Measurements from ENCODE around the gene CHST11.

CHST11 gene

DNA sequence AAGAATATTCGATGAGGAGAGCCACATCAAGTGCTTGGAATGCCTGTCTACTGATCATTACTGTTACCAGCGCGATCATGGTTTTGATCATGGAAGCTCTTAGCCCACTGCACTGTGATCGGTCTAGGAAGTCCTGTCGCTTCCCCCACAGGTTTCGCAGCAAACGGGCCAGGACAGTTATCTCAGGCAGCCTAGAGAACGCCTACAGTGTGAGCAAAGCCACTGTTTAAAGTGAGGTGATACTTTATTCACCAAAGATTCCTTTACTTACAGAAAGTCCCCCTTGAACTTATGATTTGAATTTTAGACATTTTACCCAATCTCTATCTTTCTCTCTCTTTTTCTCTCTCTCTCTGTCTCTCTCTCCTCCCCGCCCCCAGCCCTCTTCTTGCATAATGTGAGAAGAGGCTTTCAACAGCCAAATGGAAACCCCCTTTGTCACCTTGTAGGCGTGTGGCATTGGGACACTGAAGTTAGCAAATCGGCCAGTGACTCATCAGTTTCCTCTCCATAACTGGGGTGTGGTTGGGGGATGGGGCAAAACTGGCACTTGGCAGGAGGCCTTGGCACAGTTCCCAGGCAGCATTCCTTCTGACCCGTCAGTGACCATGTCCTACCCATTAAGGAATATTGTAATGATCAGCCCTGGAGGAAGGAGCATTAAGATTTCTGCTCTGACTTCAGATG lies 214.8 kb downstream of the CHST11 start:
- peak; percentile 89 for DNase-seq (ENCODE audit: low read depth)

GRCh38 chr12:104672096-104672445 lies 215.3 kb downstream of the CHST11 start:
- TF ChIP-seq CTCF (IDR thresholded peaks at IDR 0.05; ENCODE audit: control insufficient read depth, insufficient read depth, low read depth, low read length, missing control alignments) = no peak
- H3K4me3 ChIP-seq (ENCODE audit: control insufficient read depth, low read depth, low read length) = no peak overlapping the region
- DNase-seq (ENCODE audit: low read depth) = no peak

More for the DNA sequence above, 214.8 kb downstream of the CHST11 start:
- no peak for TF ChIP-seq CTCF (IDR thresholded peaks at IDR 0.05; ENCODE audit: control insufficient read depth, insufficient read depth, low read depth, low read length, missing control alignments)
- H3K4me3 ChIP-seq (ENCODE audit: control insufficient read depth, low read depth, low read length) = no peak overlapping the region

- H3K4me3 ChIP-seq (ENCODE audit: control insufficient read depth, low read depth, low read length) = no peak overlapping the region
- no peak for DNase-seq (ENCODE audit: low read depth)
- no peak for TF ChIP-seq CTCF (IDR thresholded peaks at IDR 0.05; ENCODE audit: control insufficient read depth, insufficient read depth, low read depth, low read length, missing control alignments)
Measured at GRCh38 chr12:104672501-104673265, 215.9 kb downstream of the CHST11 start.

DNA sequence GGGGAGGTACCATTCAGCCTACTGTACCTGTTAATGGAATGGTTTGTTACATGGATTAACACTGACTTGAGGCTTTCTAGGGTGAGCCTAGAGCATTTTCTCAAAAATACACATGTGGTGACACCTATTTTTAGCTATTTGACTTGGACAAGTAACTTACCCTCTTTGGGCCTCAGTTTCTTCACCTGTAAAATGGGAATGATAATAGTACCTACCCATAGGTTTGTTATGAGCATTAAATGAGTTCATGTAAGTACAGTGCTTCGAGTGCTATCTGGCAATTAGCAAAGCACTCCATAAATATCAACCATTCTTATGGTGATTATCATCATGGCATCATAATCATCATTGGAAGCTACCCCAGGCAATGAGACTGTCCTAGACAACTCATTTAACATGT lies 216.5 kb downstream of the CHST11 start:
- DNase-seq (ENCODE audit: low read depth) = no peak
- no peak for TF ChIP-seq CTCF (IDR thresholded peaks at IDR 0.05; ENCODE audit: control insufficient read depth, insufficient read depth, low read depth, low read length, missing control alignments)
- no peak overlapping the region for H3K4me3 ChIP-seq (ENCODE audit: control insufficient read depth, low read depth, low read length)

GRCh38 chr12:104673696-104674482 lies 217.1 kb downstream of the CHST11 start:
- no peak overlapping the region for H3K4me3 ChIP-seq (ENCODE audit: control insufficient read depth, low read depth, low read length)
- DNase-seq (ENCODE audit: low read depth) = peak; percentile 56
- TF ChIP-seq CTCF (IDR thresholded peaks at IDR 0.05; ENCODE audit: control insufficient read depth, insufficient read depth, low read depth, low read length, missing control alignments) = no peak

GRCh38 chr12:104676636-104677035 lies 219.9 kb downstream of the CHST11 start:
- TF ChIP-seq CTCF (IDR thresholded peaks at IDR 0.05; ENCODE audit: control insufficient read depth, insufficient read depth, low read depth, low read length, missing control alignments) = no peak
- DNase-seq (ENCODE audit: low read depth) = no peak
- H3K4me3 ChIP-seq (ENCODE audit: control insufficient read depth, low read depth, low read length) = no peak overlapping the region
